H9 (cell line): Measurements from ENCODE around the gene TFG. TPM values are rescaled to one million over a fixed set of nuclear protein-coding genes. Genes with fewer than 3 reads are reported as not detected.

Experiments
- DNase-seq: peaks from one replicate; pipeline ENCODE4 v3.0.0-alpha.2; 2017
- H2AFZ ChIP-seq: one replicate; pipeline ENCODE4 v1.6.1; 2013; ENCODE audit warnings: mild to moderate bottlenecking, low read length, control low read depth, moderate library complexity
- H2AK5ac ChIP-seq: 2 replicates; pipeline ENCODE4 v1.6.1; 2013; ENCODE audit warnings: low read length, control low read depth, mixed read lengths; ENCODE audit not compliant: insufficient read length
- H2BK120ac ChIP-seq: one replicate; pipeline ENCODE4 v1.6.1; 2013; ENCODE audit warnings: low read depth, mild to moderate bottlenecking, low read length, control low read depth, inconsistent platforms; ENCODE audit not compliant: poor library complexity, severe bottlenecking
- H2BK12ac ChIP-seq: 2 replicates; pipeline ENCODE4 v1.6.1; 2013; ENCODE audit warnings: low read length, control low read depth, mixed read lengths, low read depth; ENCODE audit not compliant: insufficient read length
- H2BK15ac ChIP-seq: 2 replicates; pipeline ENCODE4 v1.6.1; 2013; ENCODE audit warnings: low read depth, low read length, control low read depth
- H2BK20ac ChIP-seq: one replicate; pipeline ENCODE4 v1.6.1; 2013; ENCODE audit warnings: low read depth, mild to moderate bottlenecking, low read length, control low read depth, inconsistent platforms; ENCODE audit not compliant: poor library complexity, severe bottlenecking
- H2BK5ac ChIP-seq: 2 replicates; pipeline ENCODE4 v1.6.1; 2013; ENCODE audit warnings: low read length, control low read depth, mixed read lengths; ENCODE audit not compliant: insufficient read length
- H3K14ac ChIP-seq: 2 replicates; pipeline ENCODE4 v1.6.1; 2013; ENCODE audit warnings: low read length, control low read depth; ENCODE audit not compliant: insufficient read depth
- H3K18ac ChIP-seq: 2 replicates; pipeline ENCODE4 v1.6.1; 2013; ENCODE audit warnings: low read depth, mild to moderate bottlenecking, mixed read lengths, low read length, control low read depth; ENCODE audit not compliant: insufficient read length
- H3K23ac ChIP-seq: 2 replicates; pipeline ENCODE4 v1.6.1; 2013; ENCODE audit warnings: low read length, control low read depth, mixed read lengths, low read depth; ENCODE audit not compliant: insufficient read length
- H3K23me2 ChIP-seq: 2 replicates; pipeline ENCODE4 v1.6.1; 2013; ENCODE audit warnings: low read depth, mild to moderate bottlenecking, mixed read lengths, low read length, control low read depth; ENCODE audit not compliant: insufficient read length, poor library complexity, severe bottlenecking
- H3K27ac ChIP-seq: 2 replicates; pipeline ENCODE4 v1.5.1; 2013; ENCODE audit warnings: low read length, control low read depth, mixed read lengths, low read depth; ENCODE audit not compliant: insufficient read length
- H3K27me3 ChIP-seq: 2 replicates; pipeline ENCODE4 v1.6.1; 2013; ENCODE audit warnings: low read length, control low read depth, inconsistent platforms; ENCODE audit not compliant: insufficient read depth
- H3K4ac ChIP-seq: 2 replicates; pipeline ENCODE4 v1.6.1; 2013; ENCODE audit warnings: low read depth, mild to moderate bottlenecking, control low read depth, inconsistent platforms, low read length, moderate library complexity
- H3K4me1 ChIP-seq: 2 replicates; pipeline ENCODE4 v1.6.1; 2013; ENCODE audit warnings: low read length, control low read depth, inconsistent platforms; ENCODE audit not compliant: insufficient read depth
- H3K4me2 ChIP-seq: 2 replicates; pipeline ENCODE4 v1.6.1; 2013; ENCODE audit warnings: low read length, control low read depth, mixed read lengths; ENCODE audit not compliant: insufficient read length, insufficient read depth
- H3K56ac ChIP-seq: 2 replicates; pipeline ENCODE4 v1.6.1; 2013; ENCODE audit warnings: low read depth, mild to moderate bottlenecking, mixed read lengths, low read length, control low read depth; ENCODE audit not compliant: insufficient read length
- H3K79me1 ChIP-seq: 2 replicates; pipeline ENCODE4 v1.6.1; 2013; ENCODE audit warnings: low read depth, mild to moderate bottlenecking, moderate library complexity, low read length, control low read depth, inconsistent platforms; ENCODE audit not compliant: insufficient read depth, poor library complexity, severe bottlenecking
- H3K79me2 ChIP-seq: 2 replicates; pipeline ENCODE4 v1.6.1; 2013; ENCODE audit warnings: low read length, control low read depth, inconsistent platforms; ENCODE audit not compliant: insufficient read depth
- H3K9ac ChIP-seq: 2 replicates; pipeline ENCODE4 v1.6.1; 2013; ENCODE audit warnings: low read length, control low read depth, mixed read lengths; ENCODE audit not compliant: insufficient read length; ENCODE audit errors: extremely low read depth
- H3K9me3 ChIP-seq: one replicate; pipeline ENCODE4 v1.6.1; 2013; ENCODE audit warnings: low read depth, low read length, inconsistent platforms; ENCODE audit not compliant: control insufficient read depth
- H3T11ph ChIP-seq: one replicate; pipeline ENCODE4 v1.6.1; 2013; ENCODE audit warnings: mild to moderate bottlenecking, low read length, control low read depth, inconsistent platforms
- H4K20me1 ChIP-seq: one replicate; pipeline ENCODE4 v1.6.1; 2013; ENCODE audit not compliant: control insufficient read depth, insufficient read length, insufficient read depth
- H4K5ac ChIP-seq: 2 replicates; pipeline ENCODE4 v1.6.1; 2013; ENCODE audit warnings: low read depth, mild to moderate bottlenecking, mixed read lengths, low read length, control low read depth; ENCODE audit not compliant: insufficient read length
- H4K8ac ChIP-seq: replicated peaks from 2 replicates; pipeline ENCODE4 v1.6.1; 2013; ENCODE audit warnings: low read length, control low read depth, mixed read lengths, low read depth; ENCODE audit not compliant: insufficient read length
- H4K91ac ChIP-seq: 2 replicates; pipeline ENCODE4 v1.6.1; 2013; ENCODE audit warnings: low read depth, mild to moderate bottlenecking, moderate library complexity, mixed read lengths, low read length, control low read depth; ENCODE audit not compliant: insufficient read length
- H3K27ac Mint-ChIP-seq, 3 experiments: 2 replicates in 2 of 3; 3 replicates in 1 of 3; pipeline ENCODE4 v1.8.0; 2020 to 2021; ENCODE audit warnings: mixed read lengths in 3 of 3, mild to moderate bottlenecking in 1 of 3, moderate library complexity in 1 of 3
- H3K27me3 Mint-ChIP-seq: 2 replicates; pipeline ENCODE4 v1.8.0; 2021; ENCODE audit warnings: low read depth, mild to moderate bottlenecking, moderate library complexity, mixed read lengths
- H3K36me3 Mint-ChIP-seq, 3 experiments: 2 replicates in 2 of 3; 3 replicates in 1 of 3; pipeline ENCODE4 v1.8.0; 2020 to 2021; ENCODE audit warnings: low read depth in 3 of 3, mixed read lengths in 3 of 3; ENCODE audit not compliant: insufficient read depth in 1 of 3
- H3K4me1 Mint-ChIP-seq, 2 experiments: 2 replicates each; pipeline ENCODE4 v1.8.0; 2020; ENCODE audit warnings: mixed read lengths in 2 of 2
- H3K4me3 Mint-ChIP-seq, 2 experiments: 2 replicates in 1 of 2; 3 replicates in 1 of 2; pipeline ENCODE4 v1.8.0; 2020 to 2021; ENCODE audit warnings: mild to moderate bottlenecking in 2 of 2, mixed read lengths in 2 of 2, moderate library complexity in 1 of 2
- H3K9me3 Mint-ChIP-seq, 2 experiments: 2 replicates in 1 of 2; 3 replicates in 1 of 2; pipeline ENCODE4 v1.8.0; 2020; ENCODE audit warnings: mild to moderate bottlenecking in 2 of 2, mixed read lengths in 2 of 2, moderate library complexity in 1 of 2
- WGBS: extraction: QIAGEN DNeasy Blood & Tissue Kit; methylation state at CpG from one replicate; pipeline ENCODE4 v1.1.7; 2013; ENCODE audit warnings: missing lambda C conversion rate, low lambda C conversion rate, mixed read lengths; ENCODE audit not compliant: insufficient read length; ENCODE audit errors: extremely low coverage; 5-methylcytosine and 5-hydroxymethylcytosine counted together
- total RNA-seq: library from RNA; stranded (reverse); gene quantifications from 2 replicates; pipeline ENCODE4 v1.2.1, GENCODE V29; 2021
- TF ChIP-seq, protein P1 (sequence below): fragments of 200-600 bp; sonication (generic); conservative IDR thresholded peaks from 3 replicates; pipeline ENCODE4 v1.8.0; 2021; ENCODE audit warnings: antibody characterized with exemption, mild to moderate bottlenecking

TFG gene
- total RNA-seq, 1 experiment from 2014 or later, result 80.7 TPM

DNA sequence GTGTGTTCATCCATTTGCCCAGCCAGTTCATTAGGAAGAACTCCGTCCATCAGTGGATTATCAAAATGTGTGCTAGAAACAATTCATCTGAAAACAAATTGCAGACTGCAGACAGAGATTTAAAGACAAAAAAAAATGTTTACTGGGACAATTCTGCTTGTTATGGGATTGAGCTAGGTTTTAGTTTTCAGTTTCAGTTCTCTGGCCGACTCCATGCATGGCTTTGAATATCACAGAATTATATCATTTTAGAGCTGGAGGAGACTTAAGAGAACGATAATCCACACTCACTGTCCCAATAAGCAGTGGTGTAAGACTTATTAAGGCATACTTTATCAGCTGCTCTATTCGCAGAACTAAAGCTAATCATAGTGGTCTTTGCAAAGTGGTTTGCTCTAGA lies 51.1 kb downstream of the TFG start:
- no peaks in the 10 kb centered on the region for H3K4me1 ChIP-seq
- no peak overlapping the region for H3K9ac ChIP-seq
- no peak overlapping the region for H3K4me2 ChIP-seq
- no peak overlapping the region for H2BK15ac ChIP-seq
- H3K23me2 ChIP-seq, result no peaks in the 10 kb centered on the region
- H3K23ac ChIP-seq, result no peak overlapping the region
- Mint-ChIP-seq H3K27ac (peak overlapping the region in 1 of 3 experiments; percentile 26; a peak in 1 of 7 replicates), H3K27me3 (no peaks in the 10 kb centered on the region), H3K36me3 (no peaks in the 10 kb centered on the region; a peak in 1 of 7 replicates), H3K9me3 (no peaks in the 10 kb centered on the region), H3K4me3 (no peak overlapping the region), H3K4me1 (peaks cover 19 to 25% of the 10 kb centered on the region in 2 experiments)
- H3K27me3 ChIP-seq, result no peaks in the 10 kb centered on the region
- H3K9me3 ChIP-seq, result no peaks in the 10 kb centered on the region
- no peaks in the 10 kb centered on the region for H3K79me2 ChIP-seq
- H2BK20ac ChIP-seq, result no peak overlapping the region
- TF ChIP-seq, protein P1, sequence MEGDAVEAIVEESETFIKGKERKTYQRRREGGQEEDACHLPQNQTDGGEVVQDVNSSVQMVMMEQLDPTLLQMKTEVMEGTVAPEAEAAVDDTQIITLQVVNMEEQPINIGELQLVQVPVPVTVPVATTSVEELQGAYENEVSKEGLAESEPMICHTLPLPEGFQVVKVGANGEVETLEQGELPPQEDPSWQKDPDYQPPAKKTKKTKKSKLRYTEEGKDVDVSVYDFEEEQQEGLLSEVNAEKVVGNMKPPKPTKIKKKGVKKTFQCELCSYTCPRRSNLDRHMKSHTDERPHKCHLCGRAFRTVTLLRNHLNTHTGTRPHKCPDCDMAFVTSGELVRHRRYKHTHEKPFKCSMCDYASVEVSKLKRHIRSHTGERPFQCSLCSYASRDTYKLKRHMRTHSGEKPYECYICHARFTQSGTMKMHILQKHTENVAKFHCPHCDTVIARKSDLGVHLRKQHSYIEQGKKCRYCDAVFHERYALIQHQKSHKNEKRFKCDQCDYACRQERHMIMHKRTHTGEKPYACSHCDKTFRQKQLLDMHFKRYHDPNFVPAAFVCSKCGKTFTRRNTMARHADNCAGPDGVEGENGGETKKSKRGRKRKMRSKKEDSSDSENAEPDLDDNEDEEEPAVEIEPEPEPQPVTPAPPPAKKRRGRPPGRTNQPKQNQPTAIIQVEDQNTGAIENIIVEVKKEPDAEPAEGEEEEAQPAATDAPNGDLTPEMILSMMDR, result no peak
- H3K56ac ChIP-seq, result no peak overlapping the region
- H3K4ac ChIP-seq, result no peak overlapping the region
- no peak overlapping the region for H2BK12ac ChIP-seq
- no peak overlapping the region for H2AK5ac ChIP-seq
- H4K20me1 ChIP-seq, result no peaks in the 10 kb centered on the region
- H3K14ac ChIP-seq, result no peak overlapping the region
- H2BK5ac ChIP-seq, result no peak overlapping the region
- no peak overlapping the region for H3K18ac ChIP-seq
- WGBS, result no CpG with 5 or more reads among the region's 4 CpGs
- H3K27ac ChIP-seq, result no peak overlapping the region
- H4K8ac ChIP-seq, result no peak overlapping the region
- no peak for DNase-seq
- no peak overlapping the region for H3T11ph ChIP-seq
- no peak overlapping the region for H4K5ac ChIP-seq
- H3K79me1 ChIP-seq, result no peaks in the 10 kb centered on the region
- H2AFZ ChIP-seq, result no peak overlapping the region
- no peak overlapping the region for H2BK120ac ChIP-seq
- H4K91ac ChIP-seq, result no peak overlapping the region
